ENCODE measurements around the gene GIPC3. TPM values are rescaled to one million over a fixed set of nuclear protein-coding genes. Genes with fewer than 3 reads are reported as not detected.

Gene GIPC3
- total RNA-seq, 1 donor from 2014 or later: not detected

DNA sequence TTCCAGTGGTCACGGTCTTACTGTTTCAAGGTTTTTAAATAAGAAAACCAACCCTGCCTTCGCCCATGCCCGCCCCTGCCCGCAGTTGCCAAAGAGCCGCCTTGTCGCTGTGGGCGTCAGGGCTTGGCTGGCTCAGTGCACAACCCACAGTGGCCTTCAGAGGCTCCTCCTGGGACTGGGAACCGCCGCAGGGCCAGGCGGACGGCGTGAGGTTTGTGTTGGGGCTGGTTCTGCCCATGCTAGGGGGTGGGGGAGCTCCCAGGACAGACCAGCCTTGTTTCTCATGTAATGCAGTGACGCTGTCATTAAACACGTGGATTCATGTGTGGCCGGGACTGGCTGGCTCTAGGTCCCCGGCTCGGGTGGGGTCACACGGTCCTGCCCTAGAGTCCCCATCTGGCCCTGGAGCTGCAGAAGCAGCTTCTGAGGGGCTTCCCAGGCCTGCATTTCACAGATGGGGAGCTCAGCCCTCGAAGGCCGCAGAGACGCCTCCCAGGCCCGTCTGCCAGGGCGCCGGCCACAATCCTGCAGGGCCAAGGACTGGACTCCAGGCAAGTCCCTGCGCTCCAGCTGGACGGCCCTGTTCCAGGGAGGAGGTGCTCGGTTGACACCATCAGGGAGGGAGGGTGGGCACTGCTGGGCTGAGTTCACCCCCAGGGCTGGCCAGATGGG is 48.7 kb upstream of the GIPC3 start:
- Histone ChIP-seq H3K27me3 (no peaks in the 10 kb centered on the region), H3F3A (ENCODE audit: low read depth) (peaks cover 6% of the 10 kb centered on the region), H3K79me2 (ENCODE audit: low read depth) (no peaks in the 10 kb centered on the region), H3K4me3 (no peak overlapping the region), H3K4me2 (no peak overlapping the region), H3K9ac (no peak overlapping the region), H3K4me1 (no peaks in the 10 kb centered on the region), H3K9me3 (ENCODE audit: low read depth) (no peaks in the 10 kb centered on the region), H4K20me1 (ENCODE audit: low read depth) (peaks cover 31% of the 10 kb centered on the region), H3K27ac (no peak overlapping the region), H3K36me3 (no peaks in the 10 kb centered on the region), H2AFZ (replicated peaks) (no peak overlapping the region)
- no peaks in the 10 kb centered on the region for H3K9me3 Mint-ChIP-seq
- H3K4me1 Mint-ChIP-seq: peaks cover 13% of the 10 kb centered on the region
- H3K4me3 Mint-ChIP-seq: no peak overlapping the region
- peaks cover 10% of the 10 kb centered on the region for H3K27me3 Mint-ChIP-seq (ENCODE audit: insufficient read depth, low read depth)
- DNase-seq (ENCODE audit: low spot score): no peak
- TF ChIP-seq EZH2phosphoT487 (IDR thresholded peaks at IDR 0.05): no peak
- no peak for TF ChIP-seq CTCF (IDR thresholded peaks at IDR 0.05)
- no peak for TF ChIP-seq EZH2 (IDR thresholded peaks at IDR 0.05)
- no peak overlapping the region for H3K27ac Mint-ChIP-seq
- peaks cover 14% of the 10 kb centered on the region for H3K36me3 Mint-ChIP-seq

DNA sequence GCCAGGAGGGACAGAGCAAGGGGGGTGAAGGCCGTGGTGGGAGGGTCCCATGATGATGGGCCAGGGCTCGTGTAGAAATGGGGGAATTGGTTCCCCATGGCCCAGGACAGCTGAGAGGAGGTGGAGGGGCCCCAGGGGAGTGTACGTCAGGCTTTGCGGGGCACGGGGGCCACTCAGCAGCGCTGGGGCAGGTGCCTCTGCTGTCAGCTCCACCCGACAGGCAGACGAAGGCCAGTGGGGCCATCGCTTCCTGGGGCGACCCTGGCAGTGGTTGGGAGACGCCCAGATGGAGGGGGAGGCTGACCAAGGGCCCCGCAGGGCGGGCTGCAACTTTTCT is 48.2 kb upstream of the GIPC3 start:
- no peak overlapping the region for H3K4me3 ChIP-seq
- no peaks in the 10 kb centered on the region for H3K9me3 Mint-ChIP-seq
- no peak for DNase-seq (ENCODE audit: low spot score)
- H3K9ac ChIP-seq: no peak overlapping the region
- peaks cover 13% of the 10 kb centered on the region for H3K4me1 Mint-ChIP-seq
- no peaks in the 10 kb centered on the region for H3K9me3 ChIP-seq (ENCODE audit: low read depth)
- H3F3A ChIP-seq (ENCODE audit: low read depth): peaks cover 6% of the 10 kb centered on the region
- H4K20me1 ChIP-seq (ENCODE audit: low read depth): peaks cover 31% of the 10 kb centered on the region
- no peaks in the 10 kb centered on the region for H3K4me1 ChIP-seq
- no peaks in the 10 kb centered on the region for H3K27me3 ChIP-seq
- H3K79me2 ChIP-seq (ENCODE audit: low read depth): no peaks in the 10 kb centered on the region
- no peak overlapping the region for H2AFZ ChIP-seq (replicated peaks)
- TF ChIP-seq EZH2phosphoT487 (IDR thresholded peaks at IDR 0.05): no peak
- no peak for TF ChIP-seq EZH2 (IDR thresholded peaks at IDR 0.05)
- TF ChIP-seq CTCF (IDR thresholded peaks at IDR 0.05): no peak
- H3K36me3 ChIP-seq: no peaks in the 10 kb centered on the region
- H3K4me3 Mint-ChIP-seq: no peak overlapping the region
- H3K27ac Mint-ChIP-seq: no peak overlapping the region
- H3K27ac ChIP-seq: no peak overlapping the region
- no peak overlapping the region for H3K4me2 ChIP-seq
- peaks cover 14% of the 10 kb centered on the region for H3K36me3 Mint-ChIP-seq
- H3K27me3 Mint-ChIP-seq (ENCODE audit: insufficient read depth, low read depth): peaks cover 12% of the 10 kb centered on the region

GRCh38 chr19:3537438-3538240 is 47.6 kb upstream of the GIPC3 start:
- no peak overlapping the region for H3K27ac ChIP-seq
- peaks cover 12% of the 10 kb centered on the region for H3K27me3 Mint-ChIP-seq (ENCODE audit: insufficient read depth, low read depth)
- H3F3A ChIP-seq (ENCODE audit: low read depth): peaks cover 6% of the 10 kb centered on the region
- H3K36me3 Mint-ChIP-seq: peaks cover 14% of the 10 kb centered on the region
- H3K27ac Mint-ChIP-seq: no peak overlapping the region
- no peak overlapping the region for H3K9ac ChIP-seq
- H3K27me3 ChIP-seq: no peaks in the 10 kb centered on the region
- H3K4me1 Mint-ChIP-seq: peaks cover 13% of the 10 kb centered on the region
- H3K4me3 ChIP-seq: no peak overlapping the region
- H3K9me3 ChIP-seq (ENCODE audit: low read depth): no peaks in the 10 kb centered on the region
- H3K4me2 ChIP-seq: no peak overlapping the region
- no peak for TF ChIP-seq CTCF (IDR thresholded peaks at IDR 0.05)
- TF ChIP-seq EZH2phosphoT487 (IDR thresholded peaks at IDR 0.05): no peak
- no peak for TF ChIP-seq EZH2 (IDR thresholded peaks at IDR 0.05)
- no peak for DNase-seq (ENCODE audit: low spot score)
- H2AFZ ChIP-seq (replicated peaks): no peak overlapping the region
- H3K79me2 ChIP-seq (ENCODE audit: low read depth): no peaks in the 10 kb centered on the region
- H4K20me1 ChIP-seq (ENCODE audit: low read depth): peaks cover 31% of the 10 kb centered on the region
- no peaks in the 10 kb centered on the region for H3K36me3 ChIP-seq
- H3K9me3 Mint-ChIP-seq: no peaks in the 10 kb centered on the region
- H3K4me1 ChIP-seq: no peaks in the 10 kb centered on the region
- no peak overlapping the region for H3K4me3 Mint-ChIP-seq

Measured in neural progenitor cell (in vitro differentiated cells).